Esophagus squamous epithelium (tissue), 4 donors: ENCODE data around the gene DCTN2.

Experiments
- CTCF ChIP-seq, 6 experiments: fragments of 450-650 bp in 4 of 6; fragments of 200-600 bp in 2 of 6; sonication (generic) in 2 of 6; IDR thresholded peaks; one replicate each; pipeline ENCODE4 v1.5.1; 2016 to 2019; ENCODE audit warnings: antibody characterized with exemption in 6 of 6, mild to moderate bottlenecking in 4 of 6, moderate library complexity in 4 of 6
- POLR2A ChIP-seq, 4 donors: fragments of 450-650 bp; IDR thresholded peaks; one replicate each; pipeline ENCODE4 v1.6.1; 2017; ENCODE audit warnings: antibody characterized with exemption in 4 of 4, mild to moderate bottlenecking in 4 of 4, moderate library complexity in 3 of 4

- TF ChIP-seq CTCF (IDR thresholded peaks at IDR 0.05), result no peak
- no peak for TF ChIP-seq POLR2A (IDR thresholded peaks at IDR 0.05)
These were observed 19.8 kb downstream of the DCTN2 start for GRCh38 chr12:57527184-57527583.
